GM23338 (cell line): ENCODE data around the gene CDK16. TPM values are rescaled to one million over a fixed set of nuclear protein-coding genes. Genes with fewer than 3 reads are reported as not detected.

Experiments
- ATAC-seq: fragments of 200-7000 bp; cut with Tn5 transposase; 3 replicates; pipeline ENCODE4 v1.9.1; 2020
- DNase-seq: peaks from one replicate; pipeline ENCODE4 v3.0.0-alpha.2; 2015; ENCODE audit warnings: low spot score
- H2AFZ ChIP-seq: fragments of 200-600 bp; sonication (generic); 2 replicates; pipeline ENCODE4 v1.8.0; 2016; ENCODE audit warnings: antibody characterized with exemption, mild to moderate bottlenecking, moderate library complexity
- H3F3A ChIP-seq: fragments of 200-600 bp; sonication (generic); replicated peaks from 2 replicates; pipeline ENCODE4 v1.8.0; 2017; ENCODE audit warnings: antibody characterized with exemption, mixed run types, low read depth
- H3K27ac ChIP-seq: fragments of 200-600 bp; sonication (generic); 2 replicates; pipeline ENCODE4 v1.6.1; 2016; ENCODE audit warnings: low read depth
- H3K27me3 ChIP-seq: fragments of 200-600 bp; sonication (generic); 2 replicates; pipeline ENCODE4 v1.8.0; 2016; ENCODE audit warnings: mild to moderate bottlenecking, mixed run types, moderate library complexity; ENCODE audit not compliant: insufficient read depth
- H3K36me3 ChIP-seq: fragments of 200-600 bp; sonication (generic); 2 replicates; pipeline ENCODE4 v1.8.0; 2016; ENCODE audit warnings: mild to moderate bottlenecking; ENCODE audit not compliant: insufficient read depth
- H3K4me1 ChIP-seq: fragments of 200-600 bp; sonication (generic); 2 replicates; pipeline ENCODE4 v1.8.0; 2016; ENCODE audit warnings: mild to moderate bottlenecking, moderate library complexity; ENCODE audit not compliant: insufficient read depth
- H3K4me2 ChIP-seq: fragments of 200-600 bp; sonication (generic); 2 replicates; pipeline ENCODE4 v1.7.1; 2017; ENCODE audit warnings: mixed run types
- H3K4me3 ChIP-seq: fragments of 200-600 bp; sonication (generic); 2 replicates; pipeline ENCODE4 v1.6.1; 2016; ENCODE audit warnings: mixed run types
- H3K79me2 ChIP-seq: fragments of 200-600 bp; sonication (generic); replicated peaks from 2 replicates; pipeline ENCODE4 v1.8.0; 2017; ENCODE audit warnings: mild to moderate bottlenecking; ENCODE audit not compliant: insufficient read depth
- H3K9me2 ChIP-seq: fragments of 200-600 bp; sonication (generic); 2 replicates; pipeline ENCODE4 v1.8.0; 2017; ENCODE audit not compliant: insufficient read depth
- H4K20me1 ChIP-seq: fragments of 200-600 bp; sonication (generic); replicated peaks from 2 replicates; pipeline ENCODE4 v1.8.0; 2017; ENCODE audit warnings: mild to moderate bottlenecking; ENCODE audit not compliant: insufficient read depth
- H3K27ac Mint-ChIP-seq: 2 replicates; pipeline ENCODE4 v1.8.0; 2020; ENCODE audit warnings: inconsistent platforms, mild to moderate bottlenecking, moderate library complexity, mixed read lengths
- H3K27me3 Mint-ChIP-seq: 3 replicates; pipeline ENCODE4 v1.8.0; 2022; ENCODE audit warnings: low read depth, mild to moderate bottlenecking, moderate library complexity, mixed read lengths, inconsistent platforms; ENCODE audit not compliant: insufficient read depth, poor library complexity
- H3K36me3 Mint-ChIP-seq: 3 replicates; pipeline ENCODE4 v1.8.0; 2021; ENCODE audit warnings: low read depth, mild to moderate bottlenecking, inconsistent platforms, moderate library complexity, mixed read lengths
- H3K4me1 Mint-ChIP-seq: 3 replicates; pipeline ENCODE4 v1.8.0; 2020; ENCODE audit warnings: mild to moderate bottlenecking, inconsistent platforms, mixed read lengths
- H3K4me3 Mint-ChIP-seq: 3 replicates; pipeline ENCODE4 v1.8.0; 2021; ENCODE audit warnings: moderate library complexity, mild to moderate bottlenecking, inconsistent platforms, mixed read lengths
- H3K9me3 Mint-ChIP-seq: 3 replicates; pipeline ENCODE4 v1.8.0; 2020; ENCODE audit warnings: moderate library complexity, mild to moderate bottlenecking, inconsistent platforms, mixed read lengths
- CTCF ChIP-seq, 2 experiments: fragments of 200-600 bp in 1 of 2; sonication (generic) in 1 of 2; conservative IDR thresholded peaks; 2 replicates each; pipeline versions ENCODE4 v1.5.1 to v1.6.1; 2016 to 2017; ENCODE audit warnings: antibody characterized with exemption in 2 of 2, low read depth in 2 of 2, mild to moderate bottlenecking in 2 of 2, moderate library complexity in 1 of 2
- ETS1 ChIP-seq: IDR thresholded peaks from 2 replicates; pipeline ENCODE4 v1.6.1; 2016; ENCODE audit warnings: antibody characterized with exemption
- EZH2 ChIP-seq: fragments of 200-600 bp; sonication (generic); IDR thresholded peaks from one replicate; pipeline ENCODE4 v1.8.0; 2017; ENCODE audit warnings: antibody characterized with exemption, mild to moderate bottlenecking, low read depth; ENCODE audit not compliant: unreplicated experiment
- EZH2phosphoT487 ChIP-seq: fragments of 200-600 bp; sonication (generic); IDR thresholded peaks from one replicate; pipeline ENCODE4 v1.8.1; 2018; ENCODE audit warnings: antibody characterized with exemption; ENCODE audit not compliant: unreplicated experiment
- JUNB ChIP-seq: IDR thresholded peaks from one replicate; pipeline ENCODE4 v1.6.1; 2016; ENCODE audit warnings: antibody characterized with exemption; ENCODE audit not compliant: unreplicated experiment
- ZNF114 ChIP-seq: fragments of 250-450 bp; sonication (Bioruptor Pico); IDR thresholded peaks from 2 replicates; pipeline ENCODE4 v1.5.0; 2020; ENCODE audit warnings: mild to moderate bottlenecking, moderate library complexity
- ZNF331 ChIP-seq: fragments of 250-450 bp; sonication (Bioruptor Pico); IDR thresholded peaks from 2 replicates; pipeline ENCODE4 v1.5.0; 2020; ENCODE audit warnings: low read depth, mild to moderate bottlenecking, moderate library complexity
- ZNF462 ChIP-seq: fragments of 250-450 bp; sonication (Bioruptor Pico); IDR thresholded peaks from 2 replicates; pipeline ENCODE4 v1.5.0; 2020; ENCODE audit warnings: mild to moderate bottlenecking, moderate library complexity
- polyA plus RNA-seq: library from polyadenylated mRNA; unstranded; fragments of >200 nt; fragmentation: Nextera tagmentation; extraction: Ambion mirVana; gene quantifications from 2 replicates; pipeline ENCODE4 v1.2.1, GENCODE V29; 2016
- total RNA-seq: library from RNA; depleted of rRNA; stranded (reverse); fragments of >200 nt; shearing (Covaris generic); gene quantifications from 2 replicates; pipeline ENCODE4 v1.2.3, GENCODE V29; 2014

CDK16 gene
- total and polyA plus RNA-seq, 2 experiments from 2014 or later = 58.9 to 158 TPM

GRCh38 chrX:47191806-47192401, 26.6 kb upstream of the CDK16 start (continued):
- TF ChIP-seq ETS1 = no peak
- no peak for TF ChIP-seq ZNF114 (CRISPR knock-in tag)
- no peak for TF ChIP-seq JUNB
- TF ChIP-seq ZNF462 = no peak
- TF ChIP-seq EZH2 = no peak
- TF ChIP-seq ZNF331 (CRISPR knock-in tag) = no peak
- TF ChIP-seq EZH2phosphoT487 = no peak

GRCh38 chrX:47193475-47194193, 24.8 kb upstream of the CDK16 start, which contains the start of gene UBA1:
TSS of gene UBA1 (plus strand) at chrX:47193829. CDS start at chrX:47198803, 4,974 bp downstream.
- ATAC-seq (peak; percentile 57), DNase-seq (peak; percentile 95)
- no peaks in the 10 kb centered on the region for H3F3A ChIP-seq
- no peaks in the 10 kb centered on the region for H3K27me3 ChIP-seq
- H4K20me1 ChIP-seq = peaks cover 8% of the 10 kb centered on the region
- Mint-ChIP-seq H3K27ac (peak within 1 kb of the TSS; percentile 98), H3K4me1 (peaks cover 46% of the 10 kb centered on the region), H3K4me3 (peak within 1 kb of the TSS; percentile 94), H3K9me3 (no peaks in the 10 kb centered on the region), H3K27me3 (peaks cover 29% of the 10 kb centered on the region), H3K36me3 (peaks cover 41% of the 10 kb centered on the region)
- peaks cover 28% of the 10 kb centered on the region for H3K4me1 ChIP-seq
- peak within 1 kb of the TSS; percentile 86 for H3K4me2 ChIP-seq
- no peaks in the 10 kb centered on the region; the same call in 1 of the 2 replicates for H3K36me3 ChIP-seq
- no peaks in the 10 kb centered on the region for H3K9me2 ChIP-seq
- no peak within 1 kb of the TSS for H2AFZ ChIP-seq
- peak within 1 kb of the TSS; percentile 82 for H3K4me3 ChIP-seq
- peak within 1 kb of the TSS; percentile 91; the same call in 1 of the 2 replicates for H3K27ac ChIP-seq
- H3K79me2 ChIP-seq = peaks cover 49% of the 10 kb centered on the region
- TF ChIP-seq CTCF (conservative IDR thresholded peaks at IDR 0.05; ENCODE audit: low read depth in 2 of 2) = peak; percentile 73 to 82
- no peak for TF ChIP-seq ZNF331 (CRISPR knock-in tag)
- TF ChIP-seq EZH2 = no peak
